ENCODE measurements around the gene ZFYVE26.

The ZFYVE26 gene

GRCh38 chr14:67762051-67762450 lies 54.3 kb downstream of the ZFYVE26 start:
- TF ChIP-seq POLR2A (IDR thresholded peaks at IDR 0.05; ENCODE audit: extremely low read depth, insufficient read length) (no peak), MYC (IDR thresholded peaks at IDR 0.05; ENCODE audit: low read depth, low read length) (no peak), CTCF (IDR thresholded peaks at IDR 0.05; ENCODE audit: low read depth, low read length) (no peak), MAX (IDR thresholded peaks at IDR 0.05; ENCODE audit: low read depth, low read length) (no peak)
- H3K4me3 ChIP-seq (ENCODE audit: low read depth, low read length), result no peak overlapping the region
- peak; percentile 7 for DNase-seq (ENCODE audit: low read depth)

- no peak for DNase-seq (ENCODE audit: low read depth)
- H3K4me3 ChIP-seq (ENCODE audit: low read depth, low read length), result no peak overlapping the region
- TF ChIP-seq MAX (IDR thresholded peaks at IDR 0.05; ENCODE audit: low read depth, low read length) (no peak), MYC (IDR thresholded peaks at IDR 0.05; ENCODE audit: low read depth, low read length) (no peak), CTCF (IDR thresholded peaks at IDR 0.05; ENCODE audit: low read depth, low read length) (no peak), POLR2A (IDR thresholded peaks at IDR 0.05; ENCODE audit: extremely low read depth, insufficient read length) (no peak)
These were observed 56.5 kb downstream of the ZFYVE26 start for GRCh38 chr14:67759916-67760315.

GRCh38 chr14:67757175-67757574 lies 59.2 kb downstream of the ZFYVE26 start:
- no peak overlapping the region for H3K4me3 ChIP-seq (ENCODE audit: low read depth, low read length)
- DNase-seq (ENCODE audit: low read depth), result no peak
- TF ChIP-seq MAX (IDR thresholded peaks at IDR 0.05; ENCODE audit: low read depth, low read length) (no peak), MYC (IDR thresholded peaks at IDR 0.05; ENCODE audit: low read depth, low read length) (no peak), CTCF (IDR thresholded peaks at IDR 0.05; ENCODE audit: low read depth, low read length) (no peak), POLR2A (IDR thresholded peaks at IDR 0.05; ENCODE audit: extremely low read depth, insufficient read length) (no peak)

- H3K4me3 ChIP-seq (ENCODE audit: low read depth, low read length), result no peak overlapping the region
- TF ChIP-seq MYC (IDR thresholded peaks at IDR 0.05; ENCODE audit: low read depth, low read length) (no peak), MAX (IDR thresholded peaks at IDR 0.05; ENCODE audit: low read depth, low read length) (no peak), CTCF (IDR thresholded peaks at IDR 0.05; ENCODE audit: low read depth, low read length) (no peak), POLR2A (IDR thresholded peaks at IDR 0.05; ENCODE audit: extremely low read depth, insufficient read length) (no peak)
- DNase-seq (ENCODE audit: low read depth), result no peak
These were observed 59.9 kb downstream of the ZFYVE26 start for GRCh38 chr14:67756496-67756895.

GRCh38 chr14:67749341-67750084 lies 66.9 kb downstream of the ZFYVE26 start:
- DNase-seq (ENCODE audit: low read depth), result no peak
- TF ChIP-seq MYC (IDR thresholded peaks at IDR 0.05; ENCODE audit: low read depth, low read length) (no peak), POLR2A (IDR thresholded peaks at IDR 0.05; ENCODE audit: extremely low read depth, insufficient read length) (no peak), MAX (IDR thresholded peaks at IDR 0.05; ENCODE audit: low read depth, low read length) (no peak), CTCF (IDR thresholded peaks at IDR 0.05; ENCODE audit: low read depth, low read length) (no peak)
- H3K4me3 ChIP-seq (ENCODE audit: low read depth, low read length), result no peak overlapping the region
